ENCODE data around the gene ATP1A2. TPM values are rescaled to one million over a fixed set of nuclear protein-coding genes. Genes with fewer than 3 reads are reported as not detected.

ATP1A2 gene
- total RNA-seq, 1 experiment from 2014 or later: 23.2 TPM

DNA sequence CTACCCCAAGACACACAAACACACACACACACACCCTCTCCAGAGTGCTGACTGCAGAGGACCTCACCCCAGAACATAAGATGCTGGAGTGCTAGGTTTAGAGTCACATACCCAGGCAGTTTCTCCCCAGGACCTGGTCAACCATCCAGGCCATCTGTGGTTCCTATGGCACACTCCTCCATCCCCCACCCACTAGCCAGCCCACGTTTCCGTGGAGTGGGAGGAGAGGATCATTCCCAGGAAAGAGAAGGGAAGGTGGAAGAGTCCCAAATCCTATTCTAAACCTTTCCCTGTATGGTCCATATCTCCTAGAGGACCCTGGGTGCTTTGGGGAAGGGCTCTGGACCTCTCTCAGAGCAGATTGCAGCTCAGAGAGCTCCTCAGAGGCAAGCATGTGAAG, 33.1 kb upstream of the ATP1A2 start:
- ATAC-seq (no peak), DNase-seq (ENCODE audit: low spot score) (no peak)
- peaks cover 16% of the 10 kb centered on the region for H3K4me1 Mint-ChIP-seq
- no peak overlapping the region for H3K4me3 Mint-ChIP-seq
- no peaks in the 10 kb centered on the region for H3K36me3 Mint-ChIP-seq
- POLR2A ChIA-PET: no interaction called here
- no peaks in the 10 kb centered on the region for H3K9me3 Mint-ChIP-seq
- TF ChIP-seq, protein P1, sequence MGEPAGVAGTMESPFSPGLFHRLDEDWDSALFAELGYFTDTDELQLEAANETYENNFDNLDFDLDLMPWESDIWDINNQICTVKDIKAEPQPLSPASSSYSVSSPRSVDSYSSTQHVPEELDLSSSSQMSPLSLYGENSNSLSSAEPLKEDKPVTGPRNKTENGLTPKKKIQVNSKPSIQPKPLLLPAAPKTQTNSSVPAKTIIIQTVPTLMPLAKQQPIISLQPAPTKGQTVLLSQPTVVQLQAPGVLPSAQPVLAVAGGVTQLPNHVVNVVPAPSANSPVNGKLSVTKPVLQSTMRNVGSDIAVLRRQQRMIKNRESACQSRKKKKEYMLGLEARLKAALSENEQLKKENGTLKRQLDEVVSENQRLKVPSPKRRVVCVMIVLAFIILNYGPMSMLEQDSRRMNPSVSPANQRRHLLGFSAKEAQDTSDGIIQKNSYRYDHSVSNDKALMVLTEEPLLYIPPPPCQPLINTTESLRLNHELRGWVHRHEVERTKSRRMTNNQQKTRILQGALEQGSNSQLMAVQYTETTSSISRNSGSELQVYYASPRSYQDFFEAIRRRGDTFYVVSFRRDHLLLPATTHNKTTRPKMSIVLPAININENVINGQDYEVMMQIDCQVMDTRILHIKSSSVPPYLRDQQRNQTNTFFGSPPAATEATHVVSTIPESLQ (CRISPR knock-in tag; IDR thresholded peaks at IDR 0.05): no peak
- TF ChIP-seq, protein P2, sequence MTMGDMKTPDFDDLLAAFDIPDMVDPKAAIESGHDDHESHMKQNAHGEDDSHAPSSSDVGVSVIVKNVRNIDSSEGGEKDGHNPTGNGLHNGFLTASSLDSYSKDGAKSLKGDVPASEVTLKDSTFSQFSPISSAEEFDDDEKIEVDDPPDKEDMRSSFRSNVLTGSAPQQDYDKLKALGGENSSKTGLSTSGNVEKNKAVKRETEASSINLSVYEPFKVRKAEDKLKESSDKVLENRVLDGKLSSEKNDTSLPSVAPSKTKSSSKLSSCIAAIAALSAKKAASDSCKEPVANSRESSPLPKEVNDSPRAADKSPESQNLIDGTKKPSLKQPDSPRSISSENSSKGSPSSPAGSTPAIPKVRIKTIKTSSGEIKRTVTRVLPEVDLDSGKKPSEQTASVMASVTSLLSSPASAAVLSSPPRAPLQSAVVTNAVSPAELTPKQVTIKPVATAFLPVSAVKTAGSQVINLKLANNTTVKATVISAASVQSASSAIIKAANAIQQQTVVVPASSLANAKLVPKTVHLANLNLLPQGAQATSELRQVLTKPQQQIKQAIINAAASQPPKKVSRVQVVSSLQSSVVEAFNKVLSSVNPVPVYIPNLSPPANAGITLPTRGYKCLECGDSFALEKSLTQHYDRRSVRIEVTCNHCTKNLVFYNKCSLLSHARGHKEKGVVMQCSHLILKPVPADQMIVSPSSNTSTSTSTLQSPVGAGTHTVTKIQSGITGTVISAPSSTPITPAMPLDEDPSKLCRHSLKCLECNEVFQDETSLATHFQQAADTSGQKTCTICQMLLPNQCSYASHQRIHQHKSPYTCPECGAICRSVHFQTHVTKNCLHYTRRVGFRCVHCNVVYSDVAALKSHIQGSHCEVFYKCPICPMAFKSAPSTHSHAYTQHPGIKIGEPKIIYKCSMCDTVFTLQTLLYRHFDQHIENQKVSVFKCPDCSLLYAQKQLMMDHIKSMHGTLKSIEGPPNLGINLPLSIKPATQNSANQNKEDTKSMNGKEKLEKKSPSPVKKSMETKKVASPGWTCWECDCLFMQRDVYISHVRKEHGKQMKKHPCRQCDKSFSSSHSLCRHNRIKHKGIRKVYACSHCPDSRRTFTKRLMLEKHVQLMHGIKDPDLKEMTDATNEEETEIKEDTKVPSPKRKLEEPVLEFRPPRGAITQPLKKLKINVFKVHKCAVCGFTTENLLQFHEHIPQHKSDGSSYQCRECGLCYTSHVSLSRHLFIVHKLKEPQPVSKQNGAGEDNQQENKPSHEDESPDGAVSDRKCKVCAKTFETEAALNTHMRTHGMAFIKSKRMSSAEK (CRISPR knock-in tag; IDR thresholded peaks at IDR 0.05; ENCODE audit: borderline replicate concordance): no peak
- H3K27ac Mint-ChIP-seq: no peak overlapping the region
- CTCF ChIA-PET: interaction anchor here (0.7 to 29.5 kb wide), 4 partner anchors 9 to 137 kb away, joined by 4 to 978 read pairs (median 11); no protein-coding TSS in a partner anchor
- peaks cover 76% of the 10 kb centered on the region for H3K27me3 Mint-ChIP-seq (ENCODE audit: low read depth)

DNA sequence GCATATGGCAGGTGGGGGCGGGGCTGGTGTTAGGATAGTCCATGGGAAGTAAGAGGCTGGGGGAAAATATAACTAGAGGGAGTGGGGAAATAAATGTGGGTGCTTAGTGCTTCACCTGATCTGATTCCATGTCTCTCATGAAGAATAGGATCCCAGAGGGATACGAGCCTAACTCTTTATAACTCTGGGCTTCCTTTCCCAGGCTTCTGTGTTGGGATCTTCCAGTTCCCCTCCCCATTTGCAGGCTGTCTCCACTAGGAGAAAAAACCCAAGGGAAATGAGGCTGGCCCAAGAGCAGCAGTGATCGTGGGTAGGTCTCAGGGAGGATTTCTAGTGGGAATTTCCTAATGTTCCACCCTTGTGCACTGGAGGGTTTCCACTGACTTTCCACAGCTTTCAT, 32.6 kb upstream of the ATP1A2 start:
- DNase-seq (ENCODE audit: low spot score): no peak
- ChIA-PET CTCF (interaction anchor here (0.7 to 29.5 kb wide), 5 partner anchors 9 to 33 kb away, joined by 4 to 978 read pairs (median 18); partner anchors contain the start of genes IGSF8 and KCNJ10), POLR2A (no interaction called here)
- TF ChIP-seq NR3C1 (CRISPR knock-in tag; conservative IDR thresholded peaks at IDR 0.05; ENCODE audit: low read depth): no peak
- no peak for TF ChIP-seq CBFB (CRISPR knock-in tag; IDR thresholded peaks at IDR 0.05; ENCODE audit: low read depth)
- TF ChIP-seq TP53 (CRISPR knock-in tag; IDR thresholded peaks at IDR 0.05): no peak
- TF ChIP-seq HMGA2 (CRISPR knock-in tag; IDR thresholded peaks at IDR 0.05): no peak
- Mint-ChIP-seq H3K27me3 (ENCODE audit: low read depth) (peaks cover 76% of the 10 kb centered on the region), H3K4me1 (peaks cover 16% of the 10 kb centered on the region), H3K9me3 (no peaks in the 10 kb centered on the region), H3K4me3 (peak overlapping the region; percentile 56), H3K27ac (no peak overlapping the region), H3K36me3 (no peaks in the 10 kb centered on the region)
- no peak for ATAC-seq

DNA sequence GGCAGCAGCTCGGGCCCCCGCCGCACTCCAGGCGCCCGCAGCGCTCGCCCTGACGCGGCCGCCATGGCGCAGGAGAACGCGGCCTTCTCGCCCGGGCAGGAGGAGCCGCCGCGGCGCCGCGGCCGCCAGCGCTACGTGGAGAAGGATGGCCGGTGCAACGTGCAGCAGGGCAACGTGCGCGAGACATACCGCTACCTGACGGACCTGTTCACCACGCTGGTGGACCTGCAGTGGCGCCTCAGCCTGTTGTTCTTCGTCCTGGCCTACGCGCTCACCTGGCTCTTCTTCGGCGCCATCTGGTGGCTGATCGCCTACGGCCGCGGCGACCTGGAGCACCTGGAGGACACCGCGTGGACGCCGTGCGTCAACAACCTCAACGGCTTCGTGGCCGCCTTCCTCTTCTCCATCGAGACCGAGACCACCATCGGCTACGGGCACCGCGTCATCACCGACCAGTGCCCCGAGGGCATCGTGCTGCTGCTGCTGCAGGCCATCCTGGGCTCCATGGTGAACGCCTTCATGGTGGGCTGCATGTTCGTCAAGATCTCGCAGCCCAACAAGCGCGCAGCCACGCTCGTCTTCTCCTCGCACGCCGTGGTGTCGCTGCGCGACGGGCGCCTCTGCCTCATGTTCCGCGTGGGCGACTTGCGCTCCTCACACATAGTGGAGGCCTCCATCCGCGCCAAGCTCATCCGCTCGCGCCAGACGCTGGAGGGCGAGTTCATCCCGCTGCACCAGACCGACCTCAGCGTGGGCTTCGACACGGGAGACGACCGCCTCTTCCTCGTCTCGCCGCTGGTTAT, 31.4 kb upstream of the ATP1A2 start:
- ChIA-PET POLR2A (no interaction called here), CTCF (interaction anchor here (1.0 to 29.5 kb wide), 16 partner anchors 12 to 207 kb away, joined by 3 to 978 read pairs (median 20); partner anchors contain the start of genes ATP1A2, IGSF8, KCNJ10 and PIGM)
- H3K9me3 Mint-ChIP-seq: no peaks in the 10 kb centered on the region
- H3K27ac Mint-ChIP-seq: no peak overlapping the region; the same call in 1 of the 2 replicates
- peaks cover 16% of the 10 kb centered on the region for H3K4me1 Mint-ChIP-seq
- peak overlapping the region; percentile 54 for H3K4me3 Mint-ChIP-seq
- DNase-seq (ENCODE audit: low spot score) (peak; percentile 93), ATAC-seq (peak; percentile 77)
- no peaks in the 10 kb centered on the region for H3K36me3 Mint-ChIP-seq
- peaks cover 68% of the 10 kb centered on the region for H3K27me3 Mint-ChIP-seq (ENCODE audit: low read depth)
- TF ChIP-seq, protein P3, sequence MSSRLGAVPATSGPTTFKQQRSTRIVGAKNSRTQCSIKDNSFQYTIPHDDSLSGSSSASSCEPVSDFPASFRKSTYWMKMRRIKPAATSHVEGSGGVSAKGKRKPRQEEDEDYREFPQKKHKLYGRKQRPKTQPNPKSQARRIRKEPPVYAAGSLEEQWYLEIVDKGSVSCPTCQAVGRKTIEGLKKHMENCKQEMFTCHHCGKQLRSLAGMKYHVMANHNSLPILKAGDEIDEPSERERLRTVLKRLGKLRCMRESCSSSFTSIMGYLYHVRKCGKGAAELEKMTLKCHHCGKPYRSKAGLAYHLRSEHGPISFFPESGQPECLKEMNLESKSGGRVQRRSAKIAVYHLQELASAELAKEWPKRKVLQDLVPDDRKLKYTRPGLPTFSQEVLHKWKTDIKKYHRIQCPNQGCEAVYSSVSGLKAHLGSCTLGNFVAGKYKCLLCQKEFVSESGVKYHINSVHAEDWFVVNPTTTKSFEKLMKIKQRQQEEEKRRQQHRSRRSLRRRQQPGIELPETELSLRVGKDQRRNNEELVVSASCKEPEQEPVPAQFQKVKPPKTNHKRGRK (CRISPR knock-in tag; IDR thresholded peaks at IDR 0.05; ENCODE audit: borderline replicate concordance): no peak
- TF ChIP-seq TCF7 (CRISPR knock-in tag; IDR thresholded peaks at IDR 0.05; ENCODE audit: low read depth) (peak; percentile 96), GABPB1 (CRISPR knock-in tag; IDR thresholded peaks at IDR 0.05) (no peak), SP1 (CRISPR knock-in tag; conservative IDR thresholded peaks at IDR 0.05) (0 out of 2 replicates have a peak, but pooled peaks have one; percentile 63), ZNF232 (CRISPR knock-in tag; IDR thresholded peaks at IDR 0.05) (peak; percentile 68; the same call in 1 of the 2 replicates), MYBL2 (CRISPR knock-in tag; IDR thresholded peaks at IDR 0.05) (peak; percentile 93), CBFB (CRISPR knock-in tag; IDR thresholded peaks at IDR 0.05; ENCODE audit: low read depth) (0 out of 2 replicates have a peak, but pooled peaks have one; percentile 79), CREB1 (CRISPR knock-in tag; IDR thresholded peaks at IDR 0.05) (peak; percentile 88), TEAD4 (CRISPR knock-in tag; IDR thresholded peaks at IDR 0.05) (peak; percentile 87; the same call in 1 of the 2 replicates)
- TF ChIP-seq, protein P4, sequence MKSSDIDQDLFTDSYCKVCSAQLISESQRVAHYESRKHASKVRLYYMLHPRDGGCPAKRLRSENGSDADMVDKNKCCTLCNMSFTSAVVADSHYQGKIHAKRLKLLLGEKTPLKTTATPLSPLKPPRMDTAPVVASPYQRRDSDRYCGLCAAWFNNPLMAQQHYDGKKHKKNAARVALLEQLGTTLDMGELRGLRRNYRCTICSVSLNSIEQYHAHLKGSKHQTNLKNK (CRISPR knock-in tag; IDR thresholded peaks at IDR 0.05): no peak
- TF ChIP-seq, protein P5, sequence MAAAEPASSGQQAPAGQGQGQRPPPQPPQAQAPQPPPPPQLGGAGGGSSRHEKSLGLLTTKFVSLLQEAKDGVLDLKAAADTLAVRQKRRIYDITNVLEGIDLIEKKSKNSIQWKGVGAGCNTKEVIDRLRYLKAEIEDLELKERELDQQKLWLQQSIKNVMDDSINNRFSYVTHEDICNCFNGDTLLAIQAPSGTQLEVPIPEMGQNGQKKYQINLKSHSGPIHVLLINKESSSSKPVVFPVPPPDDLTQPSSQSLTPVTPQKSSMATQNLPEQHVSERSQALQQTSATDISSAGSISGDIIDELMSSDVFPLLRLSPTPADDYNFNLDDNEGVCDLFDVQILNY (CRISPR knock-in tag; IDR thresholded peaks at IDR 0.05): no peak
- TF ChIP-seq, protein P6, sequence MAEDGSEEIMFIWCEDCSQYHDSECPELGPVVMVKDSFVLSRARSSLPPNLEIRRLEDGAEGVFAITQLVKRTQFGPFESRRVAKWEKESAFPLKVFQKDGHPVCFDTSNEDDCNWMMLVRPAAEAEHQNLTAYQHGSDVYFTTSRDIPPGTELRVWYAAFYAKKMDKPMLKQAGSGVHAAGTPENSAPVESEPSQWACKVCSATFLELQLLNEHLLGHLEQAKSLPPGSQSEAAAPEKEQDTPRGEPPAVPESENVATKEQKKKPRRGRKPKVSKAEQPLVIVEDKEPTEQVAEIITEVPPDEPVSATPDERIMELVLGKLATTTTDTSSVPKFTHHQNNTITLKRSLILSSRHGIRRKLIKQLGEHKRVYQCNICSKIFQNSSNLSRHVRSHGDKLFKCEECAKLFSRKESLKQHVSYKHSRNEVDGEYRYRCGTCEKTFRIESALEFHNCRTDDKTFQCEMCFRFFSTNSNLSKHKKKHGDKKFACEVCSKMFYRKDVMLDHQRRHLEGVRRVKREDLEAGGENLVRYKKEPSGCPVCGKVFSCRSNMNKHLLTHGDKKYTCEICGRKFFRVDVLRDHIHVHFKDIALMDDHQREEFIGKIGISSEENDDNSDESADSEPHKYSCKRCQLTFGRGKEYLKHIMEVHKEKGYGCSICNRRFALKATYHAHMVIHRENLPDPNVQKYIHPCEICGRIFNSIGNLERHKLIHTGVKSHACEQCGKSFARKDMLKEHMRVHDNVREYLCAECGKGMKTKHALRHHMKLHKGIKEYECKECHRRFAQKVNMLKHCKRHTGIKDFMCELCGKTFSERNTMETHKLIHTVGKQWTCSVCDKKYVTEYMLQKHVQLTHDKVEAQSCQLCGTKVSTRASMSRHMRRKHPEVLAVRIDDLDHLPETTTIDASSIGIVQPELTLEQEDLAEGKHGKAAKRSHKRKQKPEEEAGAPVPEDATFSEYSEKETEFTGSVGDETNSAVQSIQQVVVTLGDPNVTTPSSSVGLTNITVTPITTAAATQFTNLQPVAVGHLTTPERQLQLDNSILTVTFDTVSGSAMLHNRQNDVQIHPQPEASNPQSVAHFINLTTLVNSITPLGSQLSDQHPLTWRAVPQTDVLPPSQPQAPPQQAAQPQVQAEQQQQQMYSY (CRISPR knock-in tag; IDR thresholded peaks at IDR 0.05): peak; percentile 68

Measured in WTC11 (cell line).